Esophagus squamous epithelium (tissue), 5 donors: ENCODE results near the gene RASGRP2. TPM values are rescaled to one million over a fixed set of nuclear protein-coding genes. Genes with fewer than 3 reads are reported as not detected.

Experiments used
- DNase-seq: peaks from one replicate; lab custom pipeline; 2025; lab: John Stamatoyannopoulos, UW
- H3K27ac ChIP-seq, 4 donors: fragments of 200-600 bp; sonication (generic); one replicate each; pipeline ENCODE4 v1.5.1; 2016 to 2019; ENCODE audit warnings: mild to moderate bottlenecking in 1 of 4
- H3K27me3 ChIP-seq, 4 donors: fragments of 200-600 bp; sonication (generic); 1 replicate in 3 of 4; 2 replicates in 1 of 4; pipeline versions ENCODE4 v1.5.1 to v1.6.0; 2017 to 2021; ENCODE audit warnings: antibody characterized with exemption in 1 of 4
- H3K36me3 ChIP-seq, 3 donors: fragments of 200-600 bp; sonication (generic); one replicate each; pipeline ENCODE4 v1.5.1; 2016 to 2019
- H3K4me1 ChIP-seq, 3 donors: fragments of 200-600 bp; sonication (generic); one replicate each; pipeline ENCODE4 v1.5.1; 2017 to 2019
- H3K4me3 ChIP-seq, 4 donors: fragments of 200-600 bp; sonication (generic); 1 replicate in 3 of 4; 2 replicates in 1 of 4; pipeline ENCODE4 v1.5.1; 2016 to 2019; ENCODE audit warnings: mild to moderate bottlenecking in 2 of 4, moderate library complexity in 1 of 4
- H3K9me3 ChIP-seq, 3 donors: fragments of 200-600 bp; sonication (generic); one replicate each; pipeline ENCODE4 v1.5.1; 2016 to 2019
- CTCF ChIP-seq, 6 experiments: fragments of 450-650 bp in 4 of 6; fragments of 200-600 bp in 2 of 6; sonication (generic) in 2 of 6; IDR thresholded peaks; one replicate each; pipeline ENCODE4 v1.5.1; 2016 to 2019; ENCODE audit warnings: antibody characterized with exemption in 6 of 6, mild to moderate bottlenecking in 4 of 6, moderate library complexity in 4 of 6
- POLR2A ChIP-seq, 4 donors: fragments of 450-650 bp; IDR thresholded peaks; one replicate each; pipeline ENCODE4 v1.6.1; 2017; ENCODE audit warnings: antibody characterized with exemption in 4 of 4, mild to moderate bottlenecking in 4 of 4, moderate library complexity in 3 of 4
- WGBS, 2 donors: methylation state at CpG; one replicate each; pipeline ENCODE4 v1.1.5; 2018; 5-methylcytosine and 5-hydroxymethylcytosine counted together
- intact Hi-C: fragments of 100-400 bp; cut with DNase I; formaldehyde crosslinking; loops from one replicate; pipeline ENCODE4 v1.15.0; 2022
- total RNA-seq, 4 donors: library from RNA; depleted of rRNA; stranded (reverse); fragments of >200 nt; gene quantifications; one replicate each; pipeline ENCODE4 v1.1.0, GENCODE V29; 2016
- donor health status: DM: yes; HTN: yes; CAD: no.

Gene RASGRP2
- total RNA-seq, 4 donors from 2014 or later: 2.6 to 13.2 (median 4.9) TPM

- Histone ChIP-seq H3K9me3 (no peaks in the 10 kb centered on the region), H3K27me3 (no peaks in the 10 kb centered on the region), H3K4me3 (no peak overlapping the region), H3K36me3 (peaks cover 0 to 17% (median 0%) of the 10 kb centered on the region in 3 donors), H3K27ac (no peak overlapping the region), H3K4me1 (peaks cover 0 to 6% (median 0%) of the 10 kb centered on the region in 3 donors)
- 88 to 90% methylated on average over 2 of the region's 15 CpGs for WGBS, 2 donors
- no peak for DNase-seq
- intact Hi-C loops: no loop called here
- TF ChIP-seq POLR2A (IDR thresholded peaks at IDR 0.05): no peak
- no peak for TF ChIP-seq CTCF (IDR thresholded peaks at IDR 0.05)
Observed at GRCh38 chr11:64789331-64790204, 45.6 kb upstream of the RASGRP2 start.

DNA sequence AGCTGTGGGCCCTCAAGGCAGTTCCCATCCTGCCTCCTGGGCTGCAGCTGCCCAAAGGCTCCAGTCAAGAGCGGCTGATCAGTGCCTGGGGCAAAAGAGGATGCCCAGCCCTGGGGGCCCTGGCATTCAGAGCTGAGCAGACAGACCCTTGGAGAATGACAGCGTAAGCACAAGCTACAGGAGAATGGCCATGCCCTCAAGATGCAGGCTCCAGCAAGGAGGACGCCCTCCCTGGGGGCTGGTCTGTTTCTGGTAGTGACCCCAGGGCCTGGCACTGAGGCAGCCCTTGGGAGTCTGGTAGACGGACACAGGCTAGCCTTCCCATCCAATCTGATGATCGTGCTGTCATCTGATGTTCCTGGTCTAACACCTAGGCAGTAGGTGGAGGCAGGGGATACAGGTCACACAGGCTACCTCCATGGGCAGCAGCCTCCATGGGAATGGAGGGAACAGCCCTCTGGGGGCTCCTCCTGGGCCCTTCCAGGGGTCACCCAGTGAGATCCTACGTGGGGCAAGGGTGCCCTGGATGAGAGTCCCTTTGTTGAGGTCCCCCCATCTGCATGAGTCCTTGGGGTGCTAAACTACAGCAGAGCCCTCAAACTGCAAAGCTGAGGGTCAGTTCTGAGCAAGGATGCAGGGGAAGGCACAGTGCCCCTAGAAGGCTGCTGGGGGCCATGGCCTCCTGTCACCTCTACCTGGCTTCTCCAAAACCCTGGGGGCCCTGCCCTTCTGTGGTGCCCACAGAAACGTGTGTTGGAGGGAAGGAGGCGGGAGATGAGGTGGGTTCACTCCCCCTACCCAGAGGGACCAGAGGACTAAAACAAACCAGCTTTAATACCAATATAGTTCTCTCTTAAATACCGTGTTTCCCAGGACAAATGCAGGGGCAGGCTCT, 44.6 kb upstream of the RASGRP2 start:
- H3K9me3 ChIP-seq: no peaks in the 10 kb centered on the region
- H3K27ac ChIP-seq: peak overlapping the region in 1 of 4 donors; percentile 31
- DNase-seq: no peak
- TF ChIP-seq CTCF (IDR thresholded peaks at IDR 0.05) (no peak), POLR2A (IDR thresholded peaks at IDR 0.05) (no peak)
- no peaks in the 10 kb centered on the region for H3K27me3 ChIP-seq
- H3K4me1 ChIP-seq: peaks cover 0 to 6% (median 0%) of the 10 kb centered on the region in 3 donors
- intact Hi-C loops: no loop called here
- H3K4me3 ChIP-seq: no peak overlapping the region
- WGBS, 2 donors: 64 to 70% methylated on average over 3 to 6 of the region's 9 CpGs
- H3K36me3 ChIP-seq: peaks cover 0 to 17% (median 0%) of the 10 kb centered on the region in 3 donors

DNA sequence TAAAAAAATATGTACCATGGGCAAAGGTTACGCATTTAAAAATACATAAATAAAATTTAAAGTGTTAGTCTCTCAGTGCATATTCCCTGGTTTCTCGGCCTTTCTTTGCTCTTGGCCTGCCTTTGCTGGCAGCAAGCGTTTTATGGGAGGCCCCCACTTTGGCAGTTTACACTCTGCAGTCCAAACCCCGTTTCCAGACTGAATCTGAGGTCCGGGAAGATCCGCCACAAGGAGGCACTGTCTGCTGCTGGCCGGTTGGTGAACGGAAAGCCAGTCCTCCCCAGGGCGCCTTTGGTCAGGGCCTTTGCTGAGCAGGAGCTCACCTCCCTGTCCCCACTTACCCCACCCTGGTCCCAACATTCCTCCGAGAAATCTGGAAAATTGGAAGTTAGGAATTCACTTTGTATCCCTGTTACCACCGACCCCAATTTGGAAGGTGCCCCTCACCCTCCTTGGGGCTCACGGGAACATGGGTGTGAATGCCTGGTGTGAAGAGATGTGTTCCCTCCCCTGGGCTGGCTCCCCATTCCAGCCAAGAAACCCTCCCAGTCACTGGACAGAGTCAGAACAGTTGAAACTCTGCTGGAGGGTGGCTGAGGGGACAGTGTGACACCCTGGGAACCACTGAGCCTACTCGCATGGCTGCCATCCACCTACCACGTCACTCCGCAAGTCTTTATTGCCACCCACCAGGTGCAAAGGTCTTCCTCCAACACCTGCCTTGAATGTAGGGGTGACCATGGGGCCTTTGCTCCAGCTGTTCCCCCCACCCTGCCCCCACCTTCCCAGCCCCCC, 43.8 kb upstream of the RASGRP2 start:
- Histone ChIP-seq H3K27me3 (no peaks in the 10 kb centered on the region), H3K9me3 (no peaks in the 10 kb centered on the region), H3K4me1 (peaks cover 0 to 6% (median 0%) of the 10 kb centered on the region in 3 donors), H3K27ac (peak overlapping the region in 2 of 4 donors; percentile 2 to 31), H3K36me3 (peaks cover 0 to 17% (median 0%) of the 10 kb centered on the region in 3 donors), H3K4me3 (no peak overlapping the region)
- intact Hi-C loops: no loop called here
- 34 to 54% methylated on average over 11 to 13 of the region's 15 CpGs for WGBS, 2 donors
- peak; percentile 60 to 77 (median 66) for TF ChIP-seq CTCF (IDR thresholded peaks at IDR 0.05)
- no peak for TF ChIP-seq POLR2A (IDR thresholded peaks at IDR 0.05)
- DNase-seq: no peak

DNA sequence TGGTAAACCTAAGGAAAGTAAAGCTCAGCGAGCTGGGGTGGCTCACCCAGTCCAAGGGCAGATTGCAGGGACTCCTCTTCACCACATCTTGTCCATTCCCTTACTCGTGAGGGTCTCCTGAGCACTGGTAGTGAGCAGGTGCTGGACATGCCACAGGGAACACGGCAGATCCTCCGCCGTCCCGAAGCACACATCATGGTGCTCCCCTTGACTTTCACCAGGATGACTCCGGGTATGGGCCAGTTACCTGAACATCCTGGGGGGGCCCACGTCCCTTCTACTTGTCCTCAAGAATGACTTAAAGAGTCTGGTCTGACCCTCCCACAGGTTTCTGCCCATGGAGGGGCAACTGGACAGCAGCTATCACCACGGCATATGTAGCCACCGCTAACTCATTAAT, 42.4 kb upstream of the RASGRP2 start:
- Histone ChIP-seq H3K9me3 (no peaks in the 10 kb centered on the region), H3K27ac (no peak overlapping the region), H3K27me3 (no peaks in the 10 kb centered on the region), H3K4me3 (no peak overlapping the region), H3K36me3 (peaks cover 0 to 17% (median 0%) of the 10 kb centered on the region in 3 donors), H3K4me1 (peaks cover 0 to 6% (median 0%) of the 10 kb centered on the region in 3 donors)
- TF ChIP-seq CTCF (IDR thresholded peaks at IDR 0.05): no peak
- no peak for TF ChIP-seq POLR2A (IDR thresholded peaks at IDR 0.05)
- intact Hi-C loops: no loop called here
- 84 to 97% methylated on average over 7 to 10 of the region's 10 CpGs for WGBS, 2 donors
- no peak for DNase-seq
